ENCODE measurements around the gene RPS16.
A peak's percentile ranks its signal among the peaks of the same experiment; 100 is the strongest.

Gene RPS16

GRCh38 chr19:39419003-39419402 lies 16.7 kb downstream of the RPS16 start:
- no peak for DNase-seq

GRCh38 chr19:39417463-39418181 lies 18.1 kb downstream of the RPS16 start:
- DNase-seq, result no peak

- DNase-seq, result no peak
Measured at GRCh38 chr19:39416152-39417120, 19.3 kb downstream of the RPS16 start.

- no peak for DNase-seq
Measured at GRCh38 chr19:39415111-39416046, 20.4 kb downstream of the RPS16 start.

- DNase-seq, result no peak
Measured at GRCh38 chr19:39413911-39414608, 21.7 kb downstream of the RPS16 start.

GRCh38 chr19:39413272-39413910 lies 22.4 kb downstream of the RPS16 start:
- peak; percentile 75 for DNase-seq

- DNase-seq, result no peak
Measured at GRCh38 chr19:39412867-39413271, 22.9 kb downstream of the RPS16 start.

- peak; percentile 100 for DNase-seq
Measured at GRCh38 chr19:39412100-39412866, 23.5 kb downstream of the RPS16 start, which contains the start of gene PLEKHG2. Gene PLEKHG2, plus strand, starts transcription at chr19:39412669. Its CDS starts 1,418 bp downstream, at chr19:39414087.

- peak; percentile 91 for DNase-seq
Measured at GRCh38 chr19:39411832-39412099, 24.0 kb downstream of the RPS16 start.

- peak; percentile 25 for DNase-seq
Measured at GRCh38 chr19:39411081-39411831, 24.5 kb downstream of the RPS16 start.

- DNase-seq, result no peak
Measured at GRCh38 chr19:39410831-39411080, 25.0 kb downstream of the RPS16 start.

- DNase-seq, result peak; percentile 63
Measured at GRCh38 chr19:39410017-39410830, 25.5 kb downstream of the RPS16 start.

- peak; percentile 73 for DNase-seq
Measured at GRCh38 chr19:39409208-39410016, 26.3 kb downstream of the RPS16 start.

GRCh38 chr19:39408392-39409207 lies 27.1 kb downstream of the RPS16 start:
- peak; percentile 40 for DNase-seq

- DNase-seq, result no peak
Measured at GRCh38 chr19:39407660-39408391, 27.9 kb downstream of the RPS16 start.

- no peak for DNase-seq
Measured at GRCh38 chr19:39407410-39407659, 28.4 kb downstream of the RPS16 start.

All from fibroblast of skin of right biceps (primary cell).